CD4-positive, alpha-beta T cell (primary cell): ENCODE measurements around the gene SENP6. TPM values are rescaled to one million over a fixed set of nuclear protein-coding genes. Genes with fewer than 3 reads are reported as not detected.

Experiments
- ATAC-seq: fragments of 200-7000 bp; cut with Tn5 transposase; one replicate; pipeline ENCODE4 v1.10.0; 2022; ENCODE audit warnings: mild to moderate bottlenecking; ENCODE audit not compliant: poor library complexity
- CTCF ChIA-PET: fragments of 350-600 bp; sonication (Branson Sonifier 250); formaldehyde crosslinking; loops from one replicate; lab custom pipeline; 2021; ENCODE audit warnings: antibody characterized with exemption, inconsistent platforms; lab: Charles Lee
- POLR2A ChIA-PET: fragments of 350-600 bp; sonication (Branson Sonifier 250); formaldehyde crosslinking; loops from one replicate; lab custom pipeline; 2021; ENCODE audit warnings: antibody characterized with exemption, inconsistent platforms; lab: Charles Lee
- DNase-seq, 14 experiments: peaks; one replicate each; pipeline ENCODE4 v3.0.0-alpha.2; 2013 to 2020; ENCODE audit warnings: mixed read lengths in 2 of 14
- H3K27ac ChIP-seq, 2 donors: one replicate each; pipeline versions ENCODE4 v1.5.1 to v1.7.0; 2013; ENCODE audit warnings: low read length in 2 of 2, low read depth in 1 of 2, mild to moderate bottlenecking in 1 of 2
- H3K27me3 ChIP-seq, 2 experiments: 1 replicate in 1 of 2; 2 replicates in 1 of 2; pipeline versions ENCODE4 v1.6.1 to v1.7.0; 2013; ENCODE audit warnings: low read length in 2 of 2, control low read depth in 1 of 2, mild to moderate bottlenecking in 1 of 2, moderate library complexity in 1 of 2; ENCODE audit not compliant: insufficient read depth in 2 of 2, control insufficient read depth in 1 of 2
- H3K36me3 ChIP-seq: one replicate; pipeline ENCODE4 v1.6.1; 2013; ENCODE audit warnings: low read length, control low read depth; ENCODE audit not compliant: insufficient read depth
- H3K4me1 ChIP-seq: one replicate; pipeline ENCODE4 v1.6.1; 2013; ENCODE audit warnings: low read length, control low read depth; ENCODE audit not compliant: insufficient read depth
- H3K4me3 ChIP-seq: one replicate; pipeline ENCODE4 v1.5.1; 2013; ENCODE audit warnings: mild to moderate bottlenecking, low read length, moderate library complexity
- H3K9me3 ChIP-seq, 2 experiments: 1 replicate in 1 of 2; 2 replicates in 1 of 2; pipeline versions ENCODE4 v1.6.1 to v1.7.0; 2013; ENCODE audit warnings: low read length in 2 of 2, mild to moderate bottlenecking in 2 of 2, control low read depth in 1 of 2, moderate library complexity in 1 of 2; ENCODE audit not compliant: control insufficient read depth in 1 of 2, insufficient read depth in 1 of 2
- H3K27ac Mint-ChIP-seq: one replicate; pipeline ENCODE4 v1.8.0; 2020; ENCODE audit warnings: mixed read lengths
- H3K27me3 Mint-ChIP-seq: one replicate; pipeline ENCODE4 v1.8.0; 2021; ENCODE audit warnings: mixed read lengths
- H3K36me3 Mint-ChIP-seq: one replicate; pipeline ENCODE4 v1.8.0; 2021; ENCODE audit warnings: low read depth, mixed read lengths
- H3K4me1 Mint-ChIP-seq: one replicate; pipeline ENCODE4 v1.8.0; 2021; ENCODE audit warnings: low read depth, mixed read lengths
- H3K4me3 Mint-ChIP-seq: one replicate; pipeline ENCODE4 v1.8.0; 2020; ENCODE audit warnings: mild to moderate bottlenecking, mixed read lengths
- H3K9me3 Mint-ChIP-seq: one replicate; pipeline ENCODE4 v1.8.0; 2020; ENCODE audit warnings: mixed read lengths
- CTCF ChIP-seq: fragments of 200-600 bp; IDR thresholded peaks from one replicate; pipeline ENCODE4 v1.8.0; 2022; ENCODE audit warnings: antibody characterized with exemption, mild to moderate bottlenecking
- intact Hi-C, 2 experiments: fragments of 100-400 bp; cut with DNase I in 1 of 2; cut with micrococcal nuclease in 1 of 2; formaldehyde crosslinking; loops; one replicate each; pipeline versions ENCODE4 v1.15.1 to v1.9.0; 2023 to 2025; cut with DNase I, micrococcal nuclease
- total RNA-seq, 174 experiments: library from RNA in 2 of 174; stranded (reverse) in 2 of 174; gene quantifications; one replicate each; pipeline ENCODE4 v1.2.3 and lab custom pipeline; 2021 to 2026

SENP6 gene
- total RNA-seq, 2 experiments from 2014 or later, result 82.0 to 94.8 TPM

- Histone ChIP-seq H3K4me1 (peaks cover 18% of the 10 kb centered on the region), H3K9me3 (no peaks in the 10 kb centered on the region), H3K4me3 (no peak overlapping the region), H3K36me3 (peaks cover 33% of the 10 kb centered on the region), H3K27me3 (no peaks in the 10 kb centered on the region), H3K27ac (no peak overlapping the region)
- Mint-ChIP-seq H3K36me3 (peaks cover 56% of the 10 kb centered on the region), H3K27ac (peak overlapping the region; percentile 78), H3K9me3 (no peaks in the 10 kb centered on the region), H3K4me1 (peaks cover 56% of the 10 kb centered on the region), H3K4me3 (no peak overlapping the region), H3K27me3 (no peaks in the 10 kb centered on the region)
- POLR2A ChIA-PET, result no interaction called here
- TF ChIP-seq CTCF, result no peak
- DNase-seq (no peak), ATAC-seq (no peak)
- CTCF ChIA-PET, result interaction anchor here (1.1 kb wide), 1 partner anchor 12 kb away, joined by 3 read pairs; no protein-coding TSS in a partner anchor
- intact Hi-C loops, result loop anchor here in 1 of 2 experiments (2.0 kb wide), 1 partner anchor 17 kb away; no protein-coding TSS in a partner anchor
Measured at GRCh38 chr6:75621846-75622245, 20.2 kb downstream of the SENP6 start.

- Mint-ChIP-seq H3K4me1 (peaks cover 43% of the 10 kb centered on the region), H3K36me3 (peaks cover 50% of the 10 kb centered on the region), H3K27ac (peak overlapping the region; percentile 32), H3K9me3 (no peaks in the 10 kb centered on the region), H3K27me3 (no peaks in the 10 kb centered on the region), H3K4me3 (no peak overlapping the region)
- no peak overlapping the region for H3K27ac ChIP-seq
- H3K36me3 ChIP-seq, result peaks cover 36% of the 10 kb centered on the region
- no peak overlapping the region for H3K4me3 ChIP-seq
- H3K27me3 ChIP-seq, result no peaks in the 10 kb centered on the region
- DNase-seq (no peak), ATAC-seq (no peak)
- no peaks in the 10 kb centered on the region for H3K9me3 ChIP-seq
- H3K4me1 ChIP-seq, result peaks cover 12% of the 10 kb centered on the region
- POLR2A ChIA-PET, result no interaction called here
- TF ChIP-seq CTCF, result no peak
- CTCF ChIA-PET, result interaction anchor here (0.9 kb wide), 1 partner anchor 15 kb away, joined by 4 read pairs; no protein-coding TSS in a partner anchor
- intact Hi-C loops, result no loop called here
Measured at GRCh38 chr6:75623491-75623890, 21.8 kb downstream of the SENP6 start.

- DNase-seq, result no peak
- Mint-ChIP-seq H3K36me3 (peaks cover 52% of the 10 kb centered on the region), H3K27me3 (no peaks in the 10 kb centered on the region), H3K4me3 (no peak overlapping the region), H3K27ac (no peak overlapping the region), H3K9me3 (no peaks in the 10 kb centered on the region), H3K4me1 (peaks cover 35% of the 10 kb centered on the region)
- CTCF ChIA-PET, result no interaction called here
- peaks cover 12% of the 10 kb centered on the region for H3K4me1 ChIP-seq
- H3K27ac ChIP-seq, result no peak overlapping the region
- peaks cover 36% of the 10 kb centered on the region for H3K36me3 ChIP-seq
- POLR2A ChIA-PET, result no interaction called here
- no peaks in the 10 kb centered on the region for H3K27me3 ChIP-seq
- intact Hi-C loops, result no loop called here
- no peak for ATAC-seq
- no peak overlapping the region for H3K4me3 ChIP-seq
- no peaks in the 10 kb centered on the region for H3K9me3 ChIP-seq
- TF ChIP-seq CTCF, result no peak
Measured at GRCh38 chr6:75624335-75624734, 22.7 kb downstream of the SENP6 start.
